NAMALWA (cell line): ENCODE measurements around the gene ACADSB.
A peak's percentile ranks its signal among the peaks of the same experiment; 100 is the strongest.

ENCODE experiments used
- DNase-seq: peaks from one replicate; pipeline ENCODE4 v3.0.0-alpha.2; 2015; ENCODE audit warnings: low spot score

ACADSB gene

GRCh38 chr10:123004298-123004697, 4.5 kb upstream of the ACADSB start:
- DNase-seq = no peak

GRCh38 chr10:123007558-123008354, 1.1 kb upstream of the ACADSB start:
- DNase-seq = peak; percentile 86

- no peak for DNase-seq
Observed at GRCh38 chr10:123009105-123009820, 457 bp downstream of the ACADSB start.

GRCh38 chr10:123011987-123012386, 3.2 kb downstream of the ACADSB start:
- DNase-seq = no peak

GRCh38 chr10:123013456-123014419, 4.9 kb downstream of the ACADSB start:
- DNase-seq = no peak

- DNase-seq = no peak
Observed at GRCh38 chr10:123014772-123015171, 6.0 kb downstream of the ACADSB start.

- no peak for DNase-seq
Observed at GRCh38 chr10:123016228-123016627, 7.4 kb downstream of the ACADSB start.

- no peak for DNase-seq
Observed at GRCh38 chr10:123017421-123018165, 8.8 kb downstream of the ACADSB start.

GRCh38 chr10:123018531-123018930, 9.7 kb downstream of the ACADSB start:
- no peak for DNase-seq

- no peak for DNase-seq
Observed at GRCh38 chr10:123019264-123019663, 10.5 kb downstream of the ACADSB start.

GRCh38 chr10:123019941-123020703, 11.3 kb downstream of the ACADSB start:
- no peak for DNase-seq

- DNase-seq = peak; percentile 42
Observed at GRCh38 chr10:123021517-123021916, 12.7 kb downstream of the ACADSB start.

GRCh38 chr10:123024540-123024939, 15.7 kb downstream of the ACADSB start:
- no peak for DNase-seq

- DNase-seq = no peak
Observed at GRCh38 chr10:123026302-123026701, 17.5 kb downstream of the ACADSB start.

- no peak for DNase-seq
Observed at GRCh38 chr10:123027861-123028260, 19.1 kb downstream of the ACADSB start.

- DNase-seq = no peak
Observed at GRCh38 chr10:123031124-123031523, 22.3 kb downstream of the ACADSB start.

- no peak for DNase-seq
Observed at GRCh38 chr10:123034332-123034731, 25.5 kb downstream of the ACADSB start.

GRCh38 chr10:123035467-123036086, 26.8 kb downstream of the ACADSB start:
- DNase-seq = no peak

- DNase-seq = no peak
Observed at GRCh38 chr10:123038782-123039631, 30.2 kb downstream of the ACADSB start.

- no peak for DNase-seq
Observed at GRCh38 chr10:123039632-123039930, 30.8 kb downstream of the ACADSB start.
